ENCODE results near the gene ADAMTS19.
"Not testable (repeated sequence)": the region's sequence is repeated elsewhere in the genome, so short reads cannot be mapped to it uniquely, and the experiment has no call there.

ADAMTS19 gene

GRCh38 chr5:129591508-129592160, 131.5 kb downstream of the ADAMTS19 start:
- DNase-seq (ENCODE audit: low spot score) (no peak), FAIRE-seq (no peak)

GRCh38 chr5:129593525-129593924, 133.4 kb downstream of the ADAMTS19 start:
- no peak for FAIRE-seq
- DNase-seq (ENCODE audit: low spot score) = no peak

DNA sequence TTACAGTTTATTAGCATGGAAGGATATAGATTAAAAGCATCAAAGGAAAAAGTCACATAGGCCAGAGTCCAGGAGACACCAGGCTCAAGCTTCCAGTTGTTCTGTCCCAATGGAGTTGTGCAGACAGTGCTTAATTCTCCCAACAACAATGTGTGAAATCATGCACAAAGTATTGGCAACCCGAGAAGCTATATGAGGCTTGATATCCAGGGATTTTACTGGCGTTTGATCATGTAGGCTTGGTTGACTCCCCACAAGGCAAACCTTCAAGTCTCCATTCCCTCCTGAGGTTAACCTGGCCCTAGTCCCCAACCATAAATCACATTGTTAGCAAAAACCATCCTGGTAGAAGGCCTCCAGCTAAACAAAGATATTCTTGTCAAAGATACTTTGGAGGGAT, 141.5 kb downstream of the ADAMTS19 start:
- DNase-seq (ENCODE audit: low spot score) (no peak), FAIRE-seq (no peak)

GRCh38 chr5:129608350-129608749, 148.3 kb downstream of the ADAMTS19 start:
- FAIRE-seq = no peak
- no peak for DNase-seq (ENCODE audit: low spot score)

GRCh38 chr5:129609710-129610109, 149.6 kb downstream of the ADAMTS19 start:
- FAIRE-seq = no peak
- no peak for DNase-seq (ENCODE audit: low spot score)

DNA sequence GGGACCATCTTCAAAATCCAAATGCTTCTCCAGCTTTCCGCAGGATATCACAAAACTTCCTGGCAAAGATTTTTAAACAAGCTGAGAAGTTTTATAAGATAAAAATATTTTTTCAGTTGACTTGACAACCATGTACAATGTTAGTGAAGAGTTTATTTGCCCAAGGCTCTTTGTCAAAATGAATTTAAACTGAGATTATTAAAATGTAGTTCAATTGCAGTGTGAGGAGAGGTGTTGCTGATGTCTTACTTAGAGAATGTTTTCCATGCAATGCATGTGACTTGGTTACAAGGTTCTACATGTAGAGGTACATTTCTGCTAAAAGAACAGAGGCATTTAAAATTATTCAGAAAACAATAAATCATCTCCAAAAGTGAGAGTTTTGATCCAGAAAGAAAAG, 156.4 kb downstream of the ADAMTS19 start:
- FAIRE-seq = no peak

DNA sequence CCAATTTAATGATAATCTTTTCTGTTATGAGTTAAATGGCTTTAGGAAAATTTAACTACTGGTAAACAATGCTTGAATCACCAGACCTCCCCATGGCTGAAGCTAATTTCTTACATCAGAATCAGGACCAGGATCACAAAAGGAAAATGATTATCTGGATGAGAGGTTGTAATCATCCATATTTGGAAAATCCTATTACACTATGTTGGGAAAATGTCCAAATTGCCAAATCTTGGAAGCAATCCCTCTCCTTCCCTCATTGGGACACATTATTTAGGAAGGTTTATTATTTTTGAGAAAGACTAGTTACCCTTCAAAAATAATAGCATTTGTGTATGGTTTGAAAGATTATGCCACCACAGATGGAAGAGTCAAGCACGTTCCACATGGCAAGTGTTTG, 157.1 kb downstream of the ADAMTS19 start:
- no peak for FAIRE-seq
- DNase-seq (ENCODE audit: low spot score) = no peak

More for the DNA sequence above, 156.4 kb downstream of the ADAMTS19 start:
- no peak for DNase-seq (ENCODE audit: low spot score)

- DNase-seq (ENCODE audit: low spot score) (no peak), FAIRE-seq (no peak)
Observed at GRCh38 chr5:129619782-129620181, 159.7 kb downstream of the ADAMTS19 start.

DNA sequence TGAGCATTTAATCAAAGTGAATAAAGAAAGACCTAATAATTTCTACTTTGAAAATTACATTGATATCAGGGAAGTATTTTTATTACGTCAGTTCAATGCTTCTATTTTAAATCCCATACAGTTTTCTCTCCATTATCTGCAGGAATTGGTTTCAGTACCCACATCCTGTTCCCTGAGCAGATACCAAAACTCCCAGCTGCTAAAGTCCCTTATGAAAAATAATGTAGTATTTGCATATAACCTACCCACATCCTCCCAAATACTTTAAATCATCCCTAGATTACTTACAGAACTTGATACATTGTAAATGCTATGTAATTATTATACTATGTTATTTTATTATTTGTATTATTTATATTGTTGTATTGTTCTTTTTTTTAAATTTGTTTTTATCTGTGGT, 162.4 kb downstream of the ADAMTS19 start:
- FAIRE-seq = no peak
- DNase-seq (ENCODE audit: low spot score) = no peak

GRCh38 chr5:129629575-129629974, 169.5 kb downstream of the ADAMTS19 start:
- DNase-seq (ENCODE audit: low spot score) = no peak
- FAIRE-seq = no peak

- DNase-seq (ENCODE audit: low spot score) (no peak), FAIRE-seq (no peak)
Observed at GRCh38 chr5:129630101-129630500, 170.0 kb downstream of the ADAMTS19 start.

GRCh38 chr5:129631961-129632360, 171.9 kb downstream of the ADAMTS19 start:
- DNase-seq (ENCODE audit: low spot score) (no peak), FAIRE-seq (no peak)

GRCh38 chr5:129637501-129637900, 177.4 kb downstream of the ADAMTS19 start:
- not testable (repeated sequence) for FAIRE-seq; DNase-seq (ENCODE audit: low spot score)

- DNase-seq (ENCODE audit: low spot score) = no peak
- no peak for FAIRE-seq
Observed at GRCh38 chr5:129639331-129639730, 179.2 kb downstream of the ADAMTS19 start.

GRCh38 chr5:129652349-129653056, 192.4 kb downstream of the ADAMTS19 start:
- FAIRE-seq = no peak
- DNase-seq (ENCODE audit: low spot score) = no peak

DNA sequence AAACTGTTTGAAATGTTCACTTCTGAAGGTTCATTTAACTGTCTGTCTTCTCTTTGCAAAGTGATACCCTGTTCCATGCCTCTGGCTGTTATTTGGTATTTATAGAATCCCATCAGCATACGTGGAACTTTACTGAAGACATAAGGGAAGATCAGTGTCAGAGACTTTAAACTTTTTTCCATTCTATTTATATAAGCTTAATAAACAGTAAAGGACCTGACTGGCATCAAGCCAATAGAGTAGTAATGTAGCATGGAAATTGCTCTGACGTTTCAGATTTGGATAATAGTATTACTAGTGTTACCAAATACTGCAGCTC, 192.9 kb downstream of the ADAMTS19 start:
- DNase-seq (ENCODE audit: low spot score) (no peak), FAIRE-seq (no peak)

DNA sequence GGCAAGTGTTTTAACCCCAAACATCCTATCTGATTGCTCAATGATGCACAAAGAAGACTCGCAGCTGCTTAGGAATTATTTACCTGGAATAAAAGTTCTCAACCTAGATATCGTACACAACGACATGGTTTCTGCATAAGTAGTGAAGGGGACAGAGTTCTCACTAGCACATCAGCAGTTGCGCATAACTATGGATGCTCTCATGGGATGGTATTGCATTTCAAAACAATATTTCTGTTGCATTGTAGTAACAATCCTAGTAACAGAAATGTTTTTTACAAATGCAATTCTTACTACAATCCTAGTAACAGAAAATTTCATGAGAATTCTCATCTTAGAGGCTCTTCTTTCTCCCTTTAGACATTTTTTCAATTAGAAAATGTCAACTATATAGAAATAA, 193.3 kb downstream of the ADAMTS19 start:
- DNase-seq (ENCODE audit: low spot score) = no peak
- FAIRE-seq = peak; percentile 5

DNA sequence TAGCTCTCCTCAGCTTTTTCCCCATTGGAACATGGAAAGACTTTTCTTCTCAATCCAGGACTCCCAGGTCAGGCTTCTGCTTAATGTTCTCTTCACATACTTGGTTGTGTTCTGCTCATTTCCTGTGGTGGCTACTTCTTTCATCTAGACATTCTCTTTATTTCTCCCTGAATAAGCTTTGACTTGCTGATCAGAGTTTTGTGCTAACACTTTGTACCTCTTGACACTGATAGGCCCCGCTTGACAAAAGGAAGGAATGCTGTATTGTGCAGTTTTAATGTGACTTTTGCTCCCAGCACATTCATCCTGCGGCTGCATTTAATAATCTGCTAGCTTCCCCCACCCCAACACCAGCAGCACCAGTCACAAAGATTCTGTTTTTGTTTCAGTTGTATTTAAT, 196.9 kb downstream of the ADAMTS19 start:
- DNase-seq (ENCODE audit: low spot score) (no peak), FAIRE-seq (no peak)

DNA sequence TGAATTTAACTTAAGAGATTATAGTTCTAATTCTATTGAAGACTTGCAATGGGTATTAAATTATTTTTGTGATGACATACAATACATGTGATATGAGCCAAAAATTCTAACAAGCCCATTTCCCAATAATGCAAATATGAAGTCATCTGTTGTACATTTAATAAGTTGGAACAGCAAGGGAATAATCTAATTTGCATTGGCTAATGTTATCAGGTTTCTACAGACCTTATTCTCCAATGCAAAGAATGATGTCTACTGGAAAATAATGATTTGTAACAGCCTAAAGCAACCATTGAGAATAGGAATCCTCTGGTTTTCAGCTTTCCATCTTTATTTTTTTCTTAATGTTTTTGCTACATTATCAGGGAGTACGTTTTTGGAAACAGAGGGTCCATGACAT, 198.7 kb downstream of the ADAMTS19 start:
- FAIRE-seq = no peak

GRCh38 chr5:129661366-129662035, 201.4 kb downstream of the ADAMTS19 start:
- FAIRE-seq (no peak), DNase-seq (ENCODE audit: low spot score) (no peak)

More for the DNA sequence above, 198.7 kb downstream of the ADAMTS19 start:
- DNase-seq (ENCODE audit: low spot score) = no peak

- DNase-seq (ENCODE audit: low spot score) (peak; percentile 25), FAIRE-seq (no peak)
Observed at GRCh38 chr5:129664336-129664937, 204.3 kb downstream of the ADAMTS19 start.

GRCh38 chr5:129670957-129671500, 210.9 kb downstream of the ADAMTS19 start:
- peak; percentile 21 for DNase-seq (ENCODE audit: low spot score)

More at GRCh38 chr5:129670957-129671500, 210.9 kb downstream of the ADAMTS19 start:
- FAIRE-seq = no peak
